GM06990 (cell line): ENCODE measurements around the gene ERICH2.

ENCODE experiments used
- DNase-seq: peaks from one replicate; pipeline ENCODE4 v3.0.0-alpha.2; 2011; ENCODE audit not compliant: insufficient read length; ENCODE audit errors: extremely low read depth
- H3K27me3 ChIP-seq: replicated peaks from 2 replicates; pipeline ENCODE4 v1.6.0; 2011; ENCODE audit warnings: low read length; ENCODE audit not compliant: control insufficient read depth, insufficient read depth
- H3K36me3 ChIP-seq: 2 replicates; pipeline ENCODE4 v1.5.1; 2011; ENCODE audit warnings: low read length; ENCODE audit not compliant: control insufficient read depth, insufficient read depth
- H3K4me3 ChIP-seq: replicated peaks from 2 replicates; pipeline ENCODE4 v1.5.1; 2011; ENCODE audit warnings: low read depth, mild to moderate bottlenecking, control low read depth, low read length
- TF ChIP-seq, protein P1 (sequence below): IDR thresholded peaks from 2 replicates; pipeline ENCODE4 v1.5.1; 2011; ENCODE audit warnings: low read length, control low read depth, mild to moderate bottlenecking, inconsistent platforms; ENCODE audit not compliant: insufficient read depth, poor library complexity, severe bottlenecking

The ERICH2 gene

DNA sequence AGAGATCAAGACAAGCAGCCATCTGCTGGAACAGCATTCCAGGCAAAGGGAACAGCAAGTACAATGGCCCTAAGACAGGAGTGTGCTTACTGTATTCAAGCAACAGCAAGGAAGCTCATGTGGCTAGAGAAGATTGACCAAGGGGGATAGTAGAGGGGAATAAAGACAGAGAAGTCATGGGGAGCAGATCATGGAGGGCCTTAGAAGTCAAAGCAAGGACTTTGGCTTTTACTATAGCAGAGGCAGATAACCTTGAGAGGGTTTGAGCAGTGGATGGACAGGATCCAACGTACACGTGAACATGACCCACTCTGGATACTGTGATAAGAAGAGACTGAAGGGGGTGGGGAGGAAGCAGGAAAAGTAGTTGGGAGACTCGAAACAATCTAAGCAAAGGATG lies 28.2 kb upstream of the ERICH2 start:
- TF ChIP-seq, protein P1, sequence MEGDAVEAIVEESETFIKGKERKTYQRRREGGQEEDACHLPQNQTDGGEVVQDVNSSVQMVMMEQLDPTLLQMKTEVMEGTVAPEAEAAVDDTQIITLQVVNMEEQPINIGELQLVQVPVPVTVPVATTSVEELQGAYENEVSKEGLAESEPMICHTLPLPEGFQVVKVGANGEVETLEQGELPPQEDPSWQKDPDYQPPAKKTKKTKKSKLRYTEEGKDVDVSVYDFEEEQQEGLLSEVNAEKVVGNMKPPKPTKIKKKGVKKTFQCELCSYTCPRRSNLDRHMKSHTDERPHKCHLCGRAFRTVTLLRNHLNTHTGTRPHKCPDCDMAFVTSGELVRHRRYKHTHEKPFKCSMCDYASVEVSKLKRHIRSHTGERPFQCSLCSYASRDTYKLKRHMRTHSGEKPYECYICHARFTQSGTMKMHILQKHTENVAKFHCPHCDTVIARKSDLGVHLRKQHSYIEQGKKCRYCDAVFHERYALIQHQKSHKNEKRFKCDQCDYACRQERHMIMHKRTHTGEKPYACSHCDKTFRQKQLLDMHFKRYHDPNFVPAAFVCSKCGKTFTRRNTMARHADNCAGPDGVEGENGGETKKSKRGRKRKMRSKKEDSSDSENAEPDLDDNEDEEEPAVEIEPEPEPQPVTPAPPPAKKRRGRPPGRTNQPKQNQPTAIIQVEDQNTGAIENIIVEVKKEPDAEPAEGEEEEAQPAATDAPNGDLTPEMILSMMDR = no peak
- no peak overlapping the region for H3K4me3 ChIP-seq
- no peaks in the 10 kb centered on the region for H3K36me3 ChIP-seq
- no peaks in the 10 kb centered on the region for H3K27me3 ChIP-seq
- no peak for DNase-seq

DNA sequence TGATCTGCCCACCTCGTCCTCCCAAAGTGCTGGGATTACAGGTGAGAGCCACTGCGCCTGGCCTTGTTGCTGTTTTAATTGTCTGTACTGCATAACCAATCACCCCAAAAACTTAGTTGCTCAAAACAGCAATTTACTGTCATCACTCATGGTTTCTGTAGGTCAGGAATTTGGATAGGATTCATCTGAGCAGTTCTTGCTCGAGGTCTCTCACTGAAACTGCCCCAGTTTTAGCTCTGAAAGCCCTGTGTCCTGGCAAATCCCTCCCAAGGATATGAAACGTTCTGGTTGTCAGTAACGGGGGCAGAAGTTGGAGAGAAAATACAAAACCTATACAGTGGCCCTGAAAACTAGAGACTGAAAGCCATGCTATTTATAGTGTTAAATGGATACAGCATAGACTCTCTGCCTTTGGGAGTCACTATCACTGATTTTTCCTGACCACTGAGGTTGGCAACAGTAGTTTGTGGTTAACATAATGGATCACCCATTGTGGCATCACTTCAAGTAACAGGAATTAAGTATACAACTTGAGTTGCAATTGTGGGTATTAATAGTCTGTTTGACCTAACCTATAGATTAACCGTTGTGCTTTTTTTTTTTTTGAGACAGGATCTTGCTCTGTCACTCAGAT lies 27.2 kb upstream of the ERICH2 start:
- Histone ChIP-seq H3K4me3 (no peak overlapping the region), H3K27me3 (no peaks in the 10 kb centered on the region), H3K36me3 (no peaks in the 10 kb centered on the region)
- no peak for DNase-seq
- TF ChIP-seq, protein P1 = no peak

GRCh38 chr2:170743530-170744239 lies 26.5 kb upstream of the ERICH2 start:
- no peak for DNase-seq
- TF ChIP-seq, protein P1 = no peak
- H3K36me3 ChIP-seq = no peaks in the 10 kb centered on the region
- no peak overlapping the region for H3K4me3 ChIP-seq
- H3K27me3 ChIP-seq = no peaks in the 10 kb centered on the region

DNA sequence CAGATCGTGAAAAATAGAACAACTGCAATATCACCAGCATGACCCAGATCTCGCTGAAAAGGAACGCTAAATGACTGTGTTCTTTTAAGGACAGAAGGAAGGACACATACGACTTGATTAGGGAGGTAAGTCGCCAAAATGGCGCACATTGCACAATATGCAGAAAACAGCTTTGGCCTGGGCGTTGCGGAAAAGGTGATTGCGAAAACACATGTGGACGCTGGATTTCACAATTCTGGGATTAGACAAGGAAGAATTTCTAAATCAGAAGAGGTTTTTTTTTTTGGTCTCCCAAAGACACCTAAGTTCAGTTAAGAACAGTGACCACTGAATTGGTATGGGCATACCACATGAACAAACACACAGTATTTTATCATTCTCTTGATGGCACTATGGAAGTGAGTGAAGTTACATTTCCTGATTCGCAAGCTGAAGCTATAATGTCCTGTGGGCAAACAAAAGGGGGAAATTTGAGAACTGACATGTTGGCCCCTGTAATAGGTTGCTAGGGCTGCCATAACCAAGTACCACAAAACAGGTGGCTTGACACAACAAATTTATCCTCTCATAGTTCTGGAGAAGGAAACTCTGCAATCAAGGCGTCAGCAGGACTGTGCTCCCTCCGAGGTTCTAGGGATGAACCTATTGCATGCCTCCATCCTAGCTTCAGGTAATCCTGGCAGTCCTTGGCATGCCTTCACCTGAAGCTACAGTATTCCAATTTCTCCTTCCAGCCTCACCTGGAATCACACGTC lies 25.8 kb upstream of the ERICH2 start:
- TF ChIP-seq, protein P1 = no peak
- H3K36me3 ChIP-seq = no peaks in the 10 kb centered on the region
- no peak for DNase-seq
- H3K27me3 ChIP-seq = no peaks in the 10 kb centered on the region
- no peak overlapping the region for H3K4me3 ChIP-seq

- DNase-seq = no peak
These were observed 24.9 kb upstream of the ERICH2 start for GRCh38 chr2:170745305-170745704.

More at GRCh38 chr2:170745305-170745704, 24.9 kb upstream of the ERICH2 start:
- TF ChIP-seq, protein P1 = no peak
- Histone ChIP-seq H3K36me3 (no peaks in the 10 kb centered on the region), H3K4me3 (no peak overlapping the region), H3K27me3 (no peaks in the 10 kb centered on the region)
